GM12873 (cell line): ENCODE measurements around the gene MYL12A.

Experiments used
- CTCF ChIP-seq: IDR thresholded peaks from 2 replicates; pipeline ENCODE4 v1.5.1; 2012; ENCODE audit warnings: low read depth, mild to moderate bottlenecking, moderate library complexity, low read length, control low read depth; ENCODE audit not compliant: insufficient read depth; ENCODE audit errors: missing control alignments

MYL12A gene

GRCh38 chr18:3221496-3221895 lies 26.1 kb upstream of the MYL12A start:
- no peak for TF ChIP-seq CTCF

- TF ChIP-seq CTCF: no peak
Observed at GRCh38 chr18:3223356-3223755, 24.2 kb upstream of the MYL12A start.

GRCh38 chr18:3224223-3224622 lies 23.4 kb upstream of the MYL12A start:
- TF ChIP-seq CTCF: no peak

- TF ChIP-seq CTCF: no peak
Observed at GRCh38 chr18:3225588-3225987, 22.0 kb upstream of the MYL12A start.

- TF ChIP-seq CTCF: no peak
Observed at GRCh38 chr18:3226048-3226447, 21.6 kb upstream of the MYL12A start.

GRCh38 chr18:3230401-3231334 lies 16.9 kb upstream of the MYL12A start:
- TF ChIP-seq CTCF: no peak

- no peak for TF ChIP-seq CTCF
Observed at GRCh38 chr18:3233004-3233403, 14.6 kb upstream of the MYL12A start.
